Astrocyte of the cerebellum (primary cell): ENCODE measurements around the gene UBN2.

Experiments used
- DNase-seq: peaks from one replicate; pipeline ENCODE4 v3.0.0-alpha.2; 2011; ENCODE audit warnings: low read depth
- H3K4me3 ChIP-seq: 2 replicates; pipeline ENCODE4 v1.5.1; 2011; ENCODE audit warnings: mild to moderate bottlenecking, low read depth, low read length, moderate library complexity
- CTCF ChIP-seq: IDR thresholded peaks from 2 replicates; pipeline ENCODE4 v1.5.1; 2012; ENCODE audit warnings: low read length, low read depth, moderate library complexity, mild to moderate bottlenecking; ENCODE audit errors: missing control alignments
- in situ Hi-C: cut with HindIII; loops from 2 replicates; pipeline ENCODE4 v1.10.0; 2017; ENCODE audit warnings: low sequenced_read_pairs

Gene UBN2

GRCh38 chr7:139246494-139246893 lies 15.5 kb downstream of the UBN2 start:
- DNase-seq: no peak
- no peak overlapping the region for H3K4me3 ChIP-seq
- in situ Hi-C loops: no loop called here
- no peak for TF ChIP-seq CTCF

GRCh38 chr7:139246905-139247304 lies 15.9 kb downstream of the UBN2 start:
- in situ Hi-C loops: no loop called here
- TF ChIP-seq CTCF: no peak
- no peak overlapping the region for H3K4me3 ChIP-seq
- no peak for DNase-seq

- no peak overlapping the region for H3K4me3 ChIP-seq
- no peak for DNase-seq
- TF ChIP-seq CTCF: no peak
- in situ Hi-C loops: no loop called here
Observed at GRCh38 chr7:139249179-139249810, 18.3 kb downstream of the UBN2 start.

- TF ChIP-seq CTCF: no peak
- no peak for DNase-seq
- no peak overlapping the region for H3K4me3 ChIP-seq
- in situ Hi-C loops: no loop called here
Observed at GRCh38 chr7:139252451-139252850, 21.4 kb downstream of the UBN2 start.

GRCh38 chr7:139254281-139254680 lies 23.2 kb downstream of the UBN2 start:
- in situ Hi-C loops: no loop called here
- H3K4me3 ChIP-seq: no peak overlapping the region
- no peak for DNase-seq
- TF ChIP-seq CTCF: no peak

GRCh38 chr7:139254728-139255127 lies 23.7 kb downstream of the UBN2 start:
- no peak for TF ChIP-seq CTCF
- DNase-seq: no peak
- no peak overlapping the region for H3K4me3 ChIP-seq
- in situ Hi-C loops: no loop called here
